Panc1 (cell line): ENCODE data around the gene IRF2. TPM values are rescaled to one million over a fixed set of nuclear protein-coding genes. Genes with fewer than 3 reads are reported as not detected.

Experiments
- ATAC-seq: fragments of 200-7000 bp; cut with Tn5 transposase; 2 replicates; pipeline ENCODE4 v1.9.1; 2020; ENCODE audit warnings: mild to moderate bottlenecking, moderate library complexity
- BruUV-seq: library from RNA; stranded (reverse); fragments of 400-500 nt; replicated peaks from 2 replicates; lab custom pipeline; 2021; lab: Mats Ljungman, UMichigan
- CTCF ChIA-PET: fragments of 300-600 bp; sonication (Branson Sonifier 250); formaldehyde crosslinking; loops from one replicate; lab custom pipeline; 2022; ENCODE audit warnings: antibody characterized with exemption; lab: Charles Lee
- POLR2A ChIA-PET: fragments of 300-600 bp; sonication (Branson Sonifier 250); formaldehyde crosslinking; loops from one replicate; lab custom pipeline; 2022; ENCODE audit warnings: antibody characterized with exemption; lab: Charles Lee
- DNase-seq: peaks from one replicate; pipeline ENCODE4 v3.0.0-alpha.2; 2010; ENCODE audit warnings: low read depth, low spot score
- H3K27ac ChIP-seq: 2 replicates; pipeline ENCODE4 v1.5.1; 2011; ENCODE audit warnings: mild to moderate bottlenecking, low read length, inconsistent platforms
- H3K27me3 ChIP-seq: fragments of 200-500 bp; sonication (Bioruptor generic); 2 replicates; pipeline ENCODE4 v1.6.0; 2014; ENCODE audit warnings: low read length, inconsistent platforms; ENCODE audit not compliant: control insufficient read depth, insufficient read depth
- H3K36me3 ChIP-seq: fragments of 200-500 bp; sonication (Bioruptor generic); 2 replicates; pipeline ENCODE4 v1.5.1; 2014; ENCODE audit warnings: inconsistent platforms, mild to moderate bottlenecking, low read length, moderate library complexity; ENCODE audit not compliant: control insufficient read depth, insufficient read depth
- H3K4me1 ChIP-seq: 2 replicates; pipeline ENCODE4 v1.5.1; 2011; ENCODE audit warnings: inconsistent platforms, mild to moderate bottlenecking, low read length, moderate library complexity; ENCODE audit not compliant: control insufficient read depth, insufficient read depth
- H3K4me3 ChIP-seq, 2 experiments: 2 replicates each; pipeline ENCODE4 v1.5.1; 2011 to 2012; ENCODE audit warnings: low read depth in 2 of 2, low read length in 2 of 2, mild to moderate bottlenecking in 2 of 2, inconsistent platforms in 1 of 2, moderate library complexity in 1 of 2
- H3K9me3 ChIP-seq: fragments of 200-500 bp; sonication (Bioruptor generic); 2 replicates; pipeline ENCODE4 v1.5.1; 2014; ENCODE audit warnings: low read depth, mild to moderate bottlenecking, inconsistent platforms, low read length, moderate library complexity; ENCODE audit not compliant: control insufficient read depth, insufficient read depth
- POLR2AphosphoS5 ChIP-seq: IDR thresholded peaks from 2 replicates; pipeline ENCODE4 v1.6.1; 2012; ENCODE audit warnings: mild to moderate bottlenecking, low read depth, low read length, moderate library complexity
- SIN3A ChIP-seq: IDR thresholded peaks from 2 replicates; pipeline ENCODE4 v1.6.1; 2012; ENCODE audit warnings: low read depth, mild to moderate bottlenecking, low read length, moderate library complexity, borderline replicate concordance; ENCODE audit not compliant: insufficient read depth
- TCF7L2 ChIP-seq: IDR thresholded peaks from 2 replicates; pipeline ENCODE4 v1.6.1; 2011; ENCODE audit warnings: mild to moderate bottlenecking, low read depth, low read length, inconsistent platforms
- in situ Hi-C: cut with HindIII; loops from 2 replicates; pipeline ENCODE4 v1.10.0; 2016; ENCODE audit warnings: low sequenced_read_pairs, low pct_unique_long_range_greater_than_20kb
- intact Hi-C: fragments of 100-400 bp; cut with micrococcal nuclease; formaldehyde crosslinking; loops from one replicate; pipeline ENCODE4 v1.10.0; 2022; ENCODE audit not compliant: unreplicated experiment
- total RNA-seq: library from RNA; stranded (reverse); gene quantifications from one replicate; pipeline ENCODE4 v1.2.1, GENCODE V29; 2021; ENCODE audit not compliant: unreplicated experiment
- TF ChIP-seq, protein P1 (sequence below), 2 experiments: IDR thresholded peaks; 2 replicates each; pipeline ENCODE4 v1.6.1; 2011 to 2012; ENCODE audit warnings: low read depth in 2 of 2, control low read depth in 1 of 2, low read length in 1 of 2, mild to moderate bottlenecking in 1 of 2, moderate library complexity in 1 of 2; ENCODE audit not compliant: insufficient read depth in 1 of 2
- TF ChIP-seq, protein P2 (sequence below): fragments of 450-650 bp; IDR thresholded peaks from 2 replicates; pipeline ENCODE4 v1.5.1; 2017; ENCODE audit warnings: mild to moderate bottlenecking

The IRF2 gene
- total RNA-seq, 1 experiment from 2014 or later = 16.2 TPM

DNA sequence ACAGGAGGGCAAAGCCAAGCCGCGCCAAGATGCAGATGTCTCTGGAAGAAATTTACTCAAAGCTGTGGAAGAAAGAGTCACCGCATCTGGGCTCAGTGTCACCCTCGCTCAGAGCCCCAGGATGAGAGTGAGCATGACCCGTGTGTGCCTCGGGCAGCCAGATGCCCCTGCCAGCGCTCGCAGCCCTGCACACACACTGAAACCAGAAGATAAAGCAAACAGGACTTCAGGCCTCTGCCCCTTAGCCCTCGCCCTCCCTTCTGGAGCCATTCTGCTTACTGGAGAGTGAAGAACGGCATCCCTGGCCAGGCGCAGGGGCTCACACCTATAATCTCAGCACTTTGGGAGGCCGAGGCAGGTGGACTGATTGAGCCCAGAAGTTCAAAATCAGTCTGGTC is 103.0 kb downstream of the IRF2 start:
- Histone ChIP-seq H3K4me1 (no peaks in the 10 kb centered on the region), H3K27me3 (no peaks in the 10 kb centered on the region), H3K9me3 (no peaks in the 10 kb centered on the region), H3K36me3 (no peaks in the 10 kb centered on the region), H3K4me3 (no peak overlapping the region), H3K27ac (no peak overlapping the region)
- in situ Hi-C loops (no loop called here), intact Hi-C loops (no loop called here)
- ChIA-PET POLR2A (no interaction called here), CTCF (no interaction called here)
- BruUV-seq = no TSS peak
- ATAC-seq (no peak), DNase-seq (no peak)
- TF ChIP-seq SIN3A (no peak), TCF7L2 (no peak), POLR2AphosphoS5 (no peak)
- TF ChIP-seq, protein P1, sequence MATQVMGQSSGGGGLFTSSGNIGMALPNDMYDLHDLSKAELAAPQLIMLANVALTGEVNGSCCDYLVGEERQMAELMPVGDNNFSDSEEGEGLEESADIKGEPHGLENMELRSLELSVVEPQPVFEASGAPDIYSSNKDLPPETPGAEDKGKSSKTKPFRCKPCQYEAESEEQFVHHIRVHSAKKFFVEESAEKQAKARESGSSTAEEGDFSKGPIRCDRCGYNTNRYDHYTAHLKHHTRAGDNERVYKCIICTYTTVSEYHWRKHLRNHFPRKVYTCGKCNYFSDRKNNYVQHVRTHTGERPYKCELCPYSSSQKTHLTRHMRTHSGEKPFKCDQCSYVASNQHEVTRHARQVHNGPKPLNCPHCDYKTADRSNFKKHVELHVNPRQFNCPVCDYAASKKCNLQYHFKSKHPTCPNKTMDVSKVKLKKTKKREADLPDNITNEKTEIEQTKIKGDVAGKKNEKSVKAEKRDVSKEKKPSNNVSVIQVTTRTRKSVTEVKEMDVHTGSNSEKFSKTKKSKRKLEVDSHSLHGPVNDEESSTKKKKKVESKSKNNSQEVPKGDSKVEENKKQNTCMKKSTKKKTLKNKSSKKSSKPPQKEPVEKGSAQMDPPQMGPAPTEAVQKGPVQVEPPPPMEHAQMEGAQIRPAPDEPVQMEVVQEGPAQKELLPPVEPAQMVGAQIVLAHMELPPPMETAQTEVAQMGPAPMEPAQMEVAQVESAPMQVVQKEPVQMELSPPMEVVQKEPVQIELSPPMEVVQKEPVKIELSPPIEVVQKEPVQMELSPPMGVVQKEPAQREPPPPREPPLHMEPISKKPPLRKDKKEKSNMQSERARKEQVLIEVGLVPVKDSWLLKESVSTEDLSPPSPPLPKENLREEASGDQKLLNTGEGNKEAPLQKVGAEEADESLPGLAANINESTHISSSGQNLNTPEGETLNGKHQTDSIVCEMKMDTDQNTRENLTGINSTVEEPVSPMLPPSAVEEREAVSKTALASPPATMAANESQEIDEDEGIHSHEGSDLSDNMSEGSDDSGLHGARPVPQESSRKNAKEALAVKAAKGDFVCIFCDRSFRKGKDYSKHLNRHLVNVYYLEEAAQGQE (IDR thresholded peaks at IDR 0.05; ENCODE audit: insufficient read depth in 1 of 2, low read depth in 2 of 2, low read length in 1 of 2) = no peak
- TF ChIP-seq, protein P2, sequence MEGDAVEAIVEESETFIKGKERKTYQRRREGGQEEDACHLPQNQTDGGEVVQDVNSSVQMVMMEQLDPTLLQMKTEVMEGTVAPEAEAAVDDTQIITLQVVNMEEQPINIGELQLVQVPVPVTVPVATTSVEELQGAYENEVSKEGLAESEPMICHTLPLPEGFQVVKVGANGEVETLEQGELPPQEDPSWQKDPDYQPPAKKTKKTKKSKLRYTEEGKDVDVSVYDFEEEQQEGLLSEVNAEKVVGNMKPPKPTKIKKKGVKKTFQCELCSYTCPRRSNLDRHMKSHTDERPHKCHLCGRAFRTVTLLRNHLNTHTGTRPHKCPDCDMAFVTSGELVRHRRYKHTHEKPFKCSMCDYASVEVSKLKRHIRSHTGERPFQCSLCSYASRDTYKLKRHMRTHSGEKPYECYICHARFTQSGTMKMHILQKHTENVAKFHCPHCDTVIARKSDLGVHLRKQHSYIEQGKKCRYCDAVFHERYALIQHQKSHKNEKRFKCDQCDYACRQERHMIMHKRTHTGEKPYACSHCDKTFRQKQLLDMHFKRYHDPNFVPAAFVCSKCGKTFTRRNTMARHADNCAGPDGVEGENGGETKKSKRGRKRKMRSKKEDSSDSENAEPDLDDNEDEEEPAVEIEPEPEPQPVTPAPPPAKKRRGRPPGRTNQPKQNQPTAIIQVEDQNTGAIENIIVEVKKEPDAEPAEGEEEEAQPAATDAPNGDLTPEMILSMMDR = no peak

DNA sequence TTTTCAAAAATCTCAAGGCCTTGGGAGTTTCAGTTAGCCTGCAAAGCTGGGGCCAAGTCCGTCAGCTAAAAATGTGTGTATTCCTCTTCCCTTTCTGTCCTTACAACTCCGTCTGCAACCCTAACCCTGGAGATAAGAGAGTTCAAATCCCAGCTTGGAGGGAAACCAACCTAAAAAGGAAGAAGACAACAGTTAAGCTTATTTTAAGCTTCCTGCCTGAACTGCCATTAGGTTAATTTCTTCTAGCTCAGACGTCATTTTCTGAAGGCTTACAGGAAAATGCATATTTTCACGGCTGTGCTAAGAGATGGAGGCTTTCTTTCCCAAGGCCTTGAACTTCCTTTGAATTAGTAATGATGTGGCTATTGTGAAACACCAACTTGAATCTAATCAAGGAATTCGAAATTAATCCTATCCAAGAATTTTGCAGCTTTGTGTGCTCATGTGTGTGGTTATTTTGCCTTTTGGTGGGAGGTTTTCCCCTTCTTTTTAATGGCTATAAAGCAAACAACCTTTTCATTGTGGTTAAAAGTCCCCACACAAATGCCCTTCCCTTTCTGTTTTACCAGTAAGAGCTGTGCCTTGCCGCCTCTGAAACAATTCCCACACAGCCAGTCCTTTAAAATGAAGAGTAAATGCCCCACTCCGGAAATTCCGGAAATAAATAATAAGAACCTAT is 103.5 kb downstream of the IRF2 start:
- H3K4me3 ChIP-seq = no peak overlapping the region
- DNase-seq (no peak), ATAC-seq (no peak)
- no peaks in the 10 kb centered on the region for H3K36me3 ChIP-seq
- H3K9me3 ChIP-seq = no peaks in the 10 kb centered on the region
- in situ Hi-C loops (no loop called here), intact Hi-C loops (no loop called here)
- H3K4me1 ChIP-seq = no peaks in the 10 kb centered on the region
- TF ChIP-seq, protein P2 = no peak
- TF ChIP-seq SIN3A (no peak), TCF7L2 (no peak), POLR2AphosphoS5 (no peak)
- TF ChIP-seq, protein P1 (IDR thresholded peaks at IDR 0.05; ENCODE audit: insufficient read depth in 1 of 2, low read depth in 2 of 2, low read length in 1 of 2) = no peak
- no peak overlapping the region for H3K27ac ChIP-seq
- no TSS peak for BruUV-seq
- ChIA-PET POLR2A (no interaction called here), CTCF (no interaction called here)
- H3K27me3 ChIP-seq = no peaks in the 10 kb centered on the region
